Body of pancreas (tissue), 4 donors: Measurements from ENCODE around the gene RBMS1. TPM values are rescaled to one million over a fixed set of nuclear protein-coding genes. Genes with fewer than 3 reads are reported as not detected.

Experiments used
- ATAC-seq: fragments of 150-250 bp; one replicate; pipeline ENCODE4 v1.9.1; 2016
- DNase-seq, 4 donors: peaks; one replicate each; pipeline ENCODE4 v3.0.0-alpha.2; 2019
- H3K27ac ChIP-seq, 4 donors: fragments of 200-600 bp; sonication (generic); 1 replicate in 3 of 4; 2 replicates in 1 of 4; pipeline versions ENCODE4 v1.5.1 to v1.6.1; 2016 to 2019; ENCODE audit warnings: mild to moderate bottlenecking in 1 of 4, mixed read lengths in 1 of 4, moderate library complexity in 1 of 4
- H3K27me3 ChIP-seq, 2 donors: fragments of 200-600 bp; sonication (generic); one replicate each; pipeline ENCODE4 v1.6.0; 2016; ENCODE audit warnings: mild to moderate bottlenecking in 1 of 2
- H3K36me3 ChIP-seq, 2 donors: fragments of 200-600 bp; sonication (generic); replicated peaks in 1 of 2; 2 replicates each; pipeline ENCODE4 v1.5.1; 2016; ENCODE audit warnings: low read depth in 2 of 2; ENCODE audit not compliant: insufficient read depth in 1 of 2
- H3K4me1 ChIP-seq: fragments of 200-600 bp; sonication (generic); one replicate; pipeline ENCODE4 v1.6.0; 2016
- H3K4me3 ChIP-seq, 2 donors: fragments of 200-600 bp; sonication (generic); 1 replicate in 1 of 2; 2 replicates in 1 of 2; pipeline ENCODE4 v1.5.1; 2016 to 2019
- H3K9me3 ChIP-seq, 3 donors: fragments of 200-600 bp; sonication (generic); 1 replicate in 2 of 3; 2 replicates in 1 of 3; pipeline ENCODE4 v1.5.1; 2016
- POLR2A ChIP-seq, 3 donors: fragments of 450-650 bp; IDR thresholded peaks; one replicate each; pipeline ENCODE4 v1.6.1; 2016; ENCODE audit warnings: antibody characterized with exemption in 3 of 3, mild to moderate bottlenecking in 2 of 3
- WGBS, 2 donors: methylation state at CpG; one replicate each; pipeline ENCODE4 v1.1.5; 2017; 5-methylcytosine and 5-hydroxymethylcytosine counted together
- intact Hi-C: fragments of 100-400 bp; cut with DNase I; formaldehyde crosslinking; loops from one replicate; pipeline ENCODE4 v1.15.1; 2023
- total RNA-seq, 2 donors: library from RNA; depleted of rRNA; stranded (reverse); fragments of >200 nt; gene quantifications; one replicate each; pipeline ENCODE4 v1.1.0, GENCODE V29; 2016
- TF ChIP-seq, protein P1 (sequence below), 7 experiments: fragments of 450-650 bp in 4 of 7; fragments of 200-600 bp in 3 of 7; sonication (generic) in 3 of 7; IDR thresholded peaks; one replicate each; pipeline ENCODE4 v1.5.1; 2016 to 2019; ENCODE audit warnings: antibody characterized with exemption in 7 of 7

Gene RBMS1
- total RNA-seq, 2 donors from 2014 or later, result 21.3 to 23.7 TPM

DNA sequence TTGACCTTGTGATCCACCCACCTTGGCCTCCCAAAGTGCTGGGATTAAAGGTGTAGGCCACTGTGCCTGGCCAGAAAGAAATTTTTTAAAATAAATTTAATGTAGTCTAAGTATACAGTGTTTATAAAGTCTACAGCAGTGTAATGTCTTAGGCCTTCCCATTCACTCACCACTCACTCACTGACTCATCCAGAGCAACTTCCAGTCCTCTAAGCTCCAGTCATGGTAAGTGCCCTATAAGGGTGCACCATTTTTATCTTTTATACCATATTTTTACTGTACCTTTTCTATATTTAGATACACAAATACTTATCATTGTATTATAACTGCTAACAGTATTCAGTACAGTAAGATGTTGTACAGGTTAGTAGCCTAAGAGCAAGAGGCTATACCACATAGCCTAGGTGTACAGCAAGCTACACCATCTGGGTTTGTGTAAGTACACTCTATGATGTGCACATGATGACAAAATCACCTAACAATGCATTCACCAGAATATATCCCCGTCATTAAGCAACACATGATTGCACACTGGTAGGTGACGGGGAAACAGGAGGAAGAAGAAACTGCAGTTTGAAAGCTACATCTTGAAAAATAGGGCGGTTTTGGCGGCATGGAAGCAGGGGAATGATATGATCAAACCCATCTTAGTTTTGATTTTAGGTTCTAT lies 188.4 kb downstream of the RBMS1 start:
- Histone ChIP-seq H3K4me3 (no peak overlapping the region), H3K27me3 (no peaks in the 10 kb centered on the region), H3K36me3 (peaks cover 0 to under 1% of the 10 kb centered on the region in 2 donors), H3K9me3 (no peaks in the 10 kb centered on the region), H3K4me1 (no peaks in the 10 kb centered on the region), H3K27ac (no peak overlapping the region)
- intact Hi-C loops, result no loop called here
- ATAC-seq (no peak), DNase-seq (no peak)
- TF ChIP-seq, protein P1, sequence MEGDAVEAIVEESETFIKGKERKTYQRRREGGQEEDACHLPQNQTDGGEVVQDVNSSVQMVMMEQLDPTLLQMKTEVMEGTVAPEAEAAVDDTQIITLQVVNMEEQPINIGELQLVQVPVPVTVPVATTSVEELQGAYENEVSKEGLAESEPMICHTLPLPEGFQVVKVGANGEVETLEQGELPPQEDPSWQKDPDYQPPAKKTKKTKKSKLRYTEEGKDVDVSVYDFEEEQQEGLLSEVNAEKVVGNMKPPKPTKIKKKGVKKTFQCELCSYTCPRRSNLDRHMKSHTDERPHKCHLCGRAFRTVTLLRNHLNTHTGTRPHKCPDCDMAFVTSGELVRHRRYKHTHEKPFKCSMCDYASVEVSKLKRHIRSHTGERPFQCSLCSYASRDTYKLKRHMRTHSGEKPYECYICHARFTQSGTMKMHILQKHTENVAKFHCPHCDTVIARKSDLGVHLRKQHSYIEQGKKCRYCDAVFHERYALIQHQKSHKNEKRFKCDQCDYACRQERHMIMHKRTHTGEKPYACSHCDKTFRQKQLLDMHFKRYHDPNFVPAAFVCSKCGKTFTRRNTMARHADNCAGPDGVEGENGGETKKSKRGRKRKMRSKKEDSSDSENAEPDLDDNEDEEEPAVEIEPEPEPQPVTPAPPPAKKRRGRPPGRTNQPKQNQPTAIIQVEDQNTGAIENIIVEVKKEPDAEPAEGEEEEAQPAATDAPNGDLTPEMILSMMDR (IDR thresholded peaks at IDR 0.05), result no peak
- no peak for TF ChIP-seq POLR2A (IDR thresholded peaks at IDR 0.05)
- 87 to 95% methylated on average over 4 of the region's 4 CpGs for WGBS, 2 donors

DNA sequence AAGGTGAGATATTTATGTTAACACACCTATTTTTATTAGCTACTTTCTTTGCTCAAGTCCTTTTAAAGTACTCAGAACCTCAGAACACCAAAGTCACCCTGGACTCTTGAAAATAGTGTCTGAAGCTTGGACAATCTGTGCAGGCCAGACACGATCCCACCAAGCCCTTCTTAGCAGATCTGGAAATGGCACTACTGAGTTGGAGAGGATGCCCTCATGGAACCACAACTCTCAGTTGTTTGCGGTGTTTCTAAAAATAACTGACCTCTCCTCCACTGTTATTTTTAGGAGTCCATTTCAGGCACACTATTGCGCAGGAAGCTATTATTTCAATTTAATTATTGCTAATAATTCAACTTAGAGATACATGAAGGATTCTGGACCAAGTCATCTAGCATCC lies 190.1 kb downstream of the RBMS1 start:
- intact Hi-C loops, result no loop called here
- Histone ChIP-seq H3K27me3 (no peaks in the 10 kb centered on the region), H3K36me3 (peaks cover 0 to 3% of the 10 kb centered on the region in 2 donors), H3K4me3 (no peak overlapping the region), H3K9me3 (no peaks in the 10 kb centered on the region), H3K4me1 (no peaks in the 10 kb centered on the region), H3K27ac (no peak overlapping the region)
- ATAC-seq, result no peak
- no peak for DNase-seq
- WGBS, 2 donors, result 89 to 96% methylated on average over 3 of the region's 3 CpGs
- TF ChIP-seq, protein P1 (IDR thresholded peaks at IDR 0.05), result no peak
- TF ChIP-seq POLR2A (IDR thresholded peaks at IDR 0.05), result no peak

DNA sequence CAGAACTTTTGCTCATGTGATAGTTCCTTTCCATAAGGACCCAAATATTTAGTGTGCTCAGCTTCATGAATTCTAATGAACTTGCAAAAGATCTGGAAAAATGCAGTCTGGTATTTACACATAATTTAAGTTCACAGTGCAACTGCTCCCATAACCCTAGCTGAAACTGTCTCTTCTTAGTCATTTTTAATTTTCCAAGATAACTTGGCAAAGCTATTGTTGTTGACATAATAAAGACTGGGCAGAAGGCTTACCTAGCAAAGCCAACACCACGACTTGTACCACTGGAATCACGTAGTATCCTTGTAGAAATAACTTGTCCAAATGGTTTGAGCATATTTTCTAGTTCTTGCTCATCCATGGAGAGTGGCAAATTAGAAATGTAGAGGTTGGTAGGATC lies 190.5 kb downstream of the RBMS1 start:
- TF ChIP-seq POLR2A (IDR thresholded peaks at IDR 0.05), result no peak
- TF ChIP-seq, protein P1 (IDR thresholded peaks at IDR 0.05), result no peak
- WGBS, 2 donors, result 66 to 76% methylated on average over 2 of the region's 2 CpGs
- Histone ChIP-seq H3K27me3 (no peaks in the 10 kb centered on the region), H3K4me1 (no peaks in the 10 kb centered on the region), H3K27ac (no peak overlapping the region), H3K4me3 (no peak overlapping the region), H3K9me3 (no peaks in the 10 kb centered on the region), H3K36me3 (peaks cover 0 to 3% of the 10 kb centered on the region in 2 donors)
- intact Hi-C loops, result no loop called here
- ATAC-seq (no peak), DNase-seq (no peak)

DNA sequence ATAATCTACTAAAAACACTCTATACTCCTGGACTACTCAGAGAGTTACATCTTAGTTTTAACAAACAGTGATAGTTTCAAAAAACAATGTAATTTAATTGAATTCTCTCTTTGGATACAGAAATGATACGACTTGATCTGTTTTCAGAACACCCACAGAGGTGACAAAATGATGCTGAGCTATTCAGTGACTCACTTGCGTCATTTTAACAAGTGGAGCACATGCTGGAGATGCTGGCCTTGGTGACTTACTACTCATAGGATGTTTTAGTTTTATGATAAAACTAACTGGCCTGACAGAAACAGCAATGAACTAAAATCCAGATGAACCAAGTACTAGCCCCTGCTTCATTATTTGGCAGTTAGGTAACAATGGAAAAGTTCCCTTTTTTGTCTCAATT lies 192.2 kb downstream of the RBMS1 start:
- 79 to 90% methylated on average over 2 of the region's 2 CpGs for WGBS, 2 donors
- H3K9me3 ChIP-seq, result no peaks in the 10 kb centered on the region
- H3K4me1 ChIP-seq, result no peaks in the 10 kb centered on the region
- no peak for TF ChIP-seq POLR2A (IDR thresholded peaks at IDR 0.05)
- TF ChIP-seq, protein P1 (IDR thresholded peaks at IDR 0.05), result no peak
- H3K27ac ChIP-seq, result no peak overlapping the region
- H3K4me3 ChIP-seq, result no peak overlapping the region
- no peak for ATAC-seq
- H3K27me3 ChIP-seq, result no peaks in the 10 kb centered on the region
- peaks cover 0 to 3% of the 10 kb centered on the region in 2 donors for H3K36me3 ChIP-seq
- no peak for DNase-seq
- intact Hi-C loops, result no loop called here

DNA sequence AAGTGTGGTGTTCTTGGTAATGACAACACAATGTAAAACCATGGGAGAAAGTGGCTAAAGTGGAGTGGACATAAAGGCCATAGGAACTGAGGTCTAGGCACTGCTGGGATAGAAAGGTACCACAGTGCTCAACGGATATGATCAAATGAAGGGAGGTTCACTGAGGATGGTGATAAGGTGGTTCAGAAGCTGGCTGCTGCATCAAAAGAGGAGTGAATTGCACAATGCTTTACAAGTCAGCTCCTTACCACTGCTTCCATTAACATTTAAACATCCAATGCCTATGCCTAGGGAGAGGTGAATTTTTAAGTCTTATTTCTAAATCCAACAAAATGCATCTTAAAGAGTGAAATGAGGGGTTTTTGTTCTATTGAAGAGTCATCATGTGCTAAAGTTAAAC lies 193.4 kb downstream of the RBMS1 start:
- no peak overlapping the region for H3K27ac ChIP-seq
- DNase-seq, result no peak
- no peak overlapping the region for H3K4me3 ChIP-seq
- H3K27me3 ChIP-seq, result no peaks in the 10 kb centered on the region
- H3K4me1 ChIP-seq, result no peaks in the 10 kb centered on the region
- peaks cover 0 to 3% of the 10 kb centered on the region in 2 donors for H3K36me3 ChIP-seq
- intact Hi-C loops, result no loop called here
- H3K9me3 ChIP-seq, result no peaks in the 10 kb centered on the region
- WGBS, 2 donors, result 82 to 94% methylated on average over 1 of the region's 1 CpG
- no peak for ATAC-seq
- TF ChIP-seq, protein P1 (IDR thresholded peaks at IDR 0.05), result no peak
- TF ChIP-seq POLR2A (IDR thresholded peaks at IDR 0.05), result no peak
